ENCODE measurements around the gene B3GLCT. TPM values are rescaled to one million over a fixed set of nuclear protein-coding genes. Genes with fewer than 3 reads are reported as not detected.

B3GLCT gene
- total and polyA plus RNA-seq, 2 of the 13 experiments (the other 11 are each of a cell fraction or from before 2014, with no cell fraction given): 2.0 to 7.1 TPM

GRCh38 chr13:31162151-31163008, 37.4 kb upstream of the B3GLCT start (continued):
- TF ChIP-seq SNAPC5 (CRISPR knock-in tag; IDR thresholded peaks at IDR 0.05; ENCODE audit: borderline replicate concordance) (no peak), ZNF782 (CRISPR knock-in tag; IDR thresholded peaks at IDR 0.05; ENCODE audit: borderline replicate concordance) (no peak), CBX2 (IDR thresholded peaks at IDR 0.05; ENCODE audit: low read depth, low read length) (no peak), CBX2 (CRISPR knock-in tag; IDR thresholded peaks at IDR 0.05; ENCODE audit: low read depth) (no peak), ZKSCAN5 (CRISPR knock-in tag; IDR thresholded peaks at IDR 0.05) (no peak), ZNF207 (IDR thresholded peaks at IDR 0.05; ENCODE audit: borderline replicate concordance) (no peak), RAD21 (CRISPR knock-in tag; IDR thresholded peaks at IDR 0.05) (no peak), ZNF784 (CRISPR knock-in tag; IDR thresholded peaks at IDR 0.05; ENCODE audit: borderline replicate concordance) (no peak), BATF2 (CRISPR knock-in tag; IDR thresholded peaks at IDR 0.05) (no peak), PPARG (CRISPR knock-in tag; conservative IDR thresholded peaks at IDR 0.05) (no peak), NCOA2 (CRISPR knock-in tag; IDR thresholded peaks at IDR 0.05) (0 out of 2 replicates have a peak, but pooled peaks have one; percentile 3), ZNF333 (CRISPR knock-in tag; IDR thresholded peaks at IDR 0.05; ENCODE audit: borderline replicate concordance) (no peak), LCORL (IDR thresholded peaks at IDR 0.05) (no peak), LCORL (CRISPR knock-in tag; IDR thresholded peaks at IDR 0.05) (0 out of 2 replicates have a peak, but pooled peaks have one; percentile 16), ZNF101 (CRISPR knock-in tag; IDR thresholded peaks at IDR 0.05; ENCODE audit: borderline replicate concordance, low read depth) (no peak), RFXAP (CRISPR knock-in tag; IDR thresholded peaks at IDR 0.05; ENCODE audit: borderline replicate concordance) (no peak), RBFOX2 (IDR thresholded peaks at IDR 0.05; ENCODE audit: low read depth, low read length) (no peak), SKI (IDR thresholded peaks at IDR 0.05; ENCODE audit: partially characterized antibody) (no peak), MXD1 (CRISPR knock-in tag; IDR thresholded peaks at IDR 0.05) (peak; percentile 13; the same call in 1 of the 2 replicates), ARHGAP35 (CRISPR knock-in tag; IDR thresholded peaks at IDR 0.05; ENCODE audit: borderline replicate concordance) (no peak), ZFP91 (CRISPR knock-in tag; IDR thresholded peaks at IDR 0.05; ENCODE audit: borderline replicate concordance) (peak; percentile 50; the same call in 1 of the 2 replicates), HDAC6 (IDR thresholded peaks at IDR 0.05; ENCODE audit: low read depth, low read length) (no peak), ZMAT5 (CRISPR knock-in tag; IDR thresholded peaks at IDR 0.05; ENCODE audit: borderline replicate concordance, low read depth) (no peak), SOX13 (IDR thresholded peaks at IDR 0.05) (peak; percentile 38; the same call in 1 of the 2 replicates), SOX13 (CRISPR knock-in tag; conservative IDR thresholded peaks at IDR 0.05 in 1 of 2, IDR thresholded peaks at IDR 0.05 in 1 of 2) (peak in 1 of 2 experiments; percentile 64; a peak in 2 of 4 replicates), REL (CRISPR knock-in tag; conservative IDR thresholded peaks at IDR 0.05) (0 out of 2 replicates have a peak, but pooled peaks have one; percentile 52)
